Endodermal cell (in vitro differentiated cells): ENCODE measurements around the gene CLEC18B. TPM values are rescaled to one million over a fixed set of nuclear protein-coding genes. Genes with fewer than 3 reads are reported as not detected.
A peak's percentile ranks its signal among the peaks of the same experiment; 100 is the strongest.
"Not testable (repeated sequence)": the region's sequence is repeated elsewhere in the genome, so short reads cannot be mapped to it uniquely, and the experiment has no call there.

ENCODE experiments used
- DNase-seq: peaks from one replicate; pipeline ENCODE4 v3.0.0-alpha.2; 2017
- H3K27ac ChIP-seq: 2 replicates; pipeline ENCODE4 v1.5.1; 2013; ENCODE audit warnings: mild to moderate bottlenecking, low read depth, low read length, moderate library complexity
- H3K27me3 ChIP-seq: 2 replicates; pipeline ENCODE4 v1.6.1; 2013; ENCODE audit warnings: mild to moderate bottlenecking, low read length, moderate library complexity; ENCODE audit not compliant: insufficient read depth, control insufficient read depth, poor library complexity, severe bottlenecking
- H3K36me3 ChIP-seq: 2 replicates; pipeline ENCODE4 v1.7.0; 2013; ENCODE audit warnings: mild to moderate bottlenecking, low read length, moderate library complexity; ENCODE audit not compliant: control insufficient read depth, insufficient read depth
- H3K4me1 ChIP-seq: one replicate; pipeline ENCODE4 v1.7.0; 2013; ENCODE audit warnings: low read length; ENCODE audit not compliant: control insufficient read depth, insufficient read depth
- H3K4me3 ChIP-seq: 2 replicates; pipeline ENCODE4 v1.5.1; 2013; ENCODE audit warnings: mild to moderate bottlenecking, low read length, moderate library complexity
- H3K9ac ChIP-seq: 2 replicates; pipeline ENCODE4 v1.6.1; 2013; ENCODE audit warnings: mild to moderate bottlenecking, low read length, moderate library complexity; ENCODE audit not compliant: poor library complexity, severe bottlenecking; ENCODE audit errors: extremely low read depth
- H3K9me3 ChIP-seq: 2 replicates; pipeline ENCODE4 v1.6.1; 2013; ENCODE audit warnings: mild to moderate bottlenecking, low read length, moderate library complexity; ENCODE audit not compliant: control insufficient read depth
- H3K27ac Mint-ChIP-seq: 2 replicates; pipeline ENCODE4 v1.8.0; 2020; ENCODE audit warnings: mixed read lengths
- H3K27me3 Mint-ChIP-seq: 2 replicates; pipeline ENCODE4 v1.8.0; 2021; ENCODE audit warnings: mild to moderate bottlenecking, mixed read lengths; ENCODE audit not compliant: insufficient read depth
- H3K36me3 Mint-ChIP-seq: 2 replicates; pipeline ENCODE4 v1.8.0; 2020; ENCODE audit warnings: low read depth, mixed read lengths
- H3K4me1 Mint-ChIP-seq: 2 replicates; pipeline ENCODE4 v1.8.0; 2020; ENCODE audit warnings: mixed read lengths
- H3K4me3 Mint-ChIP-seq: 2 replicates; pipeline ENCODE4 v1.8.0; 2020; ENCODE audit warnings: mild to moderate bottlenecking, moderate library complexity, mixed read lengths
- H3K9me3 Mint-ChIP-seq: 2 replicates; pipeline ENCODE4 v1.8.0; 2020; ENCODE audit warnings: mild to moderate bottlenecking, mixed read lengths
- CTCF ChIP-seq: fragments of 200-600 bp; sonication (generic); conservative IDR thresholded peaks from 2 replicates; pipeline ENCODE4 v1.5.0; 2021; ENCODE audit warnings: antibody characterized with exemption, mild to moderate bottlenecking
- WGBS, 2 experiments: methylation state at CpG; one replicate each; pipeline versions ENCODE4 v1.1.5 to v1.1.7; 2013; ENCODE audit warnings: missing lambda C conversion rate in 2 of 2, mixed read lengths in 1 of 2; ENCODE audit not compliant: insufficient coverage in 1 of 2, insufficient read length in 1 of 2; 5-methylcytosine and 5-hydroxymethylcytosine counted together
- total RNA-seq, 2 donors: library from RNA; stranded (reverse); fragmentation: NEBNext Ultra II Directional in 1 of 2; extraction: Animal tissue kit (Norgen Biotek cat#: 25700) in 1 of 2; gene quantifications; 2 replicates in 1 of 2; 3 replicates in 1 of 2; pipeline ENCODE4 v1.2.1, GENCODE V29; 2021

The CLEC18B gene
- total RNA-seq, 2 donors from 2014 or later = not detected

DNA sequence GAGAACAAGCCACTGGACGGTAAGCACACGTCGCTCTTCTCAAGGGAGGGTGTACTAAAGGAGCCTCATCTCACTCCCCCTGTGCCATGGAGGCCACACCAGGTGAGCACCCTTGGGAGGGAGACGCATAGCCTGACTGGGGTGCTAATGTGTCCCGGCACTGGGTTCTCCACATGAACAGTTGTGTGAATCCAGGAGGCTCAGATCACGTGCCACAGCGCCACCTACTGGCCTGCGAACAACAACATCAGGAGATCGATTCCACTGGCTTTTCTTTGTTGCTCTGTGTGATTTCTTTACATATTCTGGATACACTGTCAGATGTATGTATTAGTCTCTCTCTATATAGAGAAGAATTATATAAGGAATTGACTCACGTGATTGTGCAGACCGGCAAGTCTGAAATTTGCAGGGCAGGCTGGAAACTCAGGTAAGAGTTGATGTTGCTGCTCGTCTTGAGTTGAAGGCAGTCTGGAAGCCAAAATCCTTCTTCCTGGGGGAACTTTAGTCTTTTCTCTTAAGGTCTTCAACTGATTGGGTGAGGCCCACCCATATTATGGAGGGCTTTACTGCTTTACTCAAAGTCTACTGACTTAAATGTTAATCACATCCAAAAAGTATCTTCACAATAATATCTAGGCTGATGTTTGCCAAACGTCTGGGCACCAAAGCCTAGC, 8.9 kb upstream of the CLEC18B start:
- peak; percentile 87 for TF ChIP-seq CTCF
- not testable (repeated sequence) for H3K27ac Mint-ChIP-seq, H3K9ac ChIP-seq, H3K27ac ChIP-seq, H3K9me3 Mint-ChIP-seq, H3K27me3 Mint-ChIP-seq, H3K27me3 ChIP-seq, H3K4me1 Mint-ChIP-seq, H3K4me3 ChIP-seq, H3K36me3 Mint-ChIP-seq, H3K9me3 ChIP-seq, H3K4me1 ChIP-seq, H3K36me3 ChIP-seq, H3K4me3 Mint-ChIP-seq
- peak; percentile 74 for DNase-seq
- WGBS, 2 experiments = 39 to 45% methylated on average over 11 to 13 of the region's 13 CpGs

GRCh38 chr16:74428493-74428892, 7.2 kb upstream of the CLEC18B start:
- WGBS, 2 experiments = no CpG with 5 or more reads among the region's 8 CpGs
- not testable (repeated sequence) for H3K4me3 ChIP-seq, H3K36me3 Mint-ChIP-seq, H3K4me1 Mint-ChIP-seq, H3K9me3 Mint-ChIP-seq, H3K4me3 Mint-ChIP-seq, H3K4me1 ChIP-seq, H3K9me3 ChIP-seq, H3K27ac ChIP-seq, H3K27me3 ChIP-seq, H3K27me3 Mint-ChIP-seq, H3K27ac Mint-ChIP-seq, H3K9ac ChIP-seq, H3K36me3 ChIP-seq, DNase-seq

- not testable (repeated sequence) for H3K4me3 ChIP-seq, H3K4me1 ChIP-seq, H3K4me3 Mint-ChIP-seq, H3K27me3 ChIP-seq, H3K9me3 ChIP-seq, H3K9me3 Mint-ChIP-seq, H3K36me3 ChIP-seq, H3K27ac Mint-ChIP-seq, H3K27me3 Mint-ChIP-seq, DNase-seq, H3K4me1 Mint-ChIP-seq, H3K27ac ChIP-seq, H3K36me3 Mint-ChIP-seq, H3K9ac ChIP-seq
- 86% methylated on average over 5 of the region's 6 CpGs; no CpG with 5 or more reads in 1 of the 2 experiments for WGBS, 2 experiments
Measured at GRCh38 chr16:74425751-74426150, 4.5 kb upstream of the CLEC18B start.

DNA sequence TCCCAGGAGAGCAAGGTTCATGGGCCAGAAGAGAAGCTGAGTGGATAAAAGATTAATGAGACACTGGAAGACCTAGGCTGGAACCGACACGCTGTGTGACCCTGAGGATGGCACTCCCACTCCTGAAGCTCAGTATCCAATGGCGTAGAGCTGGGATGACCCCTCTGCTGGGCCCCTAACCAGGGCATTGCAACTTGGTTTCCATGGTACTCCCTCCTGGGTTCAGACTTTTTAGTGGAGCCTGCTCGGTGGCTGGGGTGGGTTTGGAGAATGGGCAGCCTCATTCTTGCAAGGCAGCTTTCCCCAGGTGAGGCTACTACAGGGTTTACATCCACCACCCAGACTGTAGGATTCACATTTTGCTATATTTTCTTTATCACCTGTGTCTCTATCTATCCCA, 2.4 kb upstream of the CLEC18B start:
- 73 to 78% methylated on average over 1 to 4 of the region's 4 CpGs for WGBS, 2 experiments
- H3K27ac Mint-ChIP-seq, H3K36me3 Mint-ChIP-seq: not testable (repeated sequence)

DNA sequence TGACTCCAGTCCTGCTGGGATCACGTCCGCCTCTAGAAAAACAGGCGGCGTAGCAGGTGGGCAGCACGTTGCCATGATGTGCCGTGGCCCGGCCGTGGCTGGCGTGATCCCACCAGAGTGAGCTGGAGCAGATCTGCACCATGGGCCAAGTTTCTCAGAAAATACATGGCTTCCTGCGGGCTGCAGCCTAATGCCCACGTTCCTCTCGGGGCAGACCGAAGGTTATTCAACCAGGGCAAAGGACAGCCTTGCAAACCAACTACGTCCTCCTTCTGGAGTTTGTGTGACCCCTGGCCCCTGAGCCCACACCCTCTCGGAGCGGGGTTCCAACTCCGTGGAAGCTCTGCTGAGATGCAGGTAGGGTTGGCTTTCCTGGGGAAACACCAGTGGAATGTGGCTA, 808 bp upstream of the CLEC18B start:
- not testable (repeated sequence) for H3K27me3 ChIP-seq, DNase-seq, H3K36me3 Mint-ChIP-seq, H3K4me1 ChIP-seq, H3K4me1 Mint-ChIP-seq, H3K9ac ChIP-seq, H3K4me3 Mint-ChIP-seq, H3K36me3 ChIP-seq, H3K27me3 Mint-ChIP-seq, H3K4me3 ChIP-seq, H3K27ac ChIP-seq, H3K27ac Mint-ChIP-seq, H3K9me3 ChIP-seq, H3K9me3 Mint-ChIP-seq
- WGBS, 2 experiments = 97 to 100% methylated on average over 2 to 5 of the region's 17 CpGs

More for the DNA sequence above, 2.4 kb upstream of the CLEC18B start:
- H3K27me3 ChIP-seq, H3K4me3 Mint-ChIP-seq, H3K9me3 ChIP-seq, H3K36me3 ChIP-seq, H3K4me1 Mint-ChIP-seq, H3K9me3 Mint-ChIP-seq, H3K9ac ChIP-seq, H3K27ac ChIP-seq, DNase-seq, H3K4me3 ChIP-seq, H3K4me1 ChIP-seq, H3K27me3 Mint-ChIP-seq: not testable (repeated sequence)

- H3K4me1 Mint-ChIP-seq, H3K9ac ChIP-seq, H3K9me3 ChIP-seq, H3K27me3 ChIP-seq, H3K4me1 ChIP-seq, H3K36me3 ChIP-seq, H3K27me3 Mint-ChIP-seq, DNase-seq, H3K27ac Mint-ChIP-seq, H3K4me3 Mint-ChIP-seq, H3K4me3 ChIP-seq, H3K9me3 Mint-ChIP-seq, H3K36me3 Mint-ChIP-seq: not testable (repeated sequence)
- 80% methylated on average over 2 of the region's 16 CpGs; no CpG with 5 or more reads in 1 of the 2 experiments for WGBS, 2 experiments
- peak overlapping the region; percentile 77 for H3K27ac ChIP-seq
Measured at GRCh38 chr16:74421482-74421785, 156 bp upstream of the CLEC18B start.
